NCI-H146 treated with DMSO at 0.1 percent for 48 hours (cell line): ENCODE data around the gene CASR.

Source experiments
- DNase-seq: peaks from one replicate; lab custom pipeline; 2025; ENCODE audit not compliant: unreplicated experiment; lab: John Stamatoyannopoulos, UW

CASR gene

GRCh38 chr3:122258757-122259371 lies 75.4 kb downstream of the CASR start:
- no peak for DNase-seq

- no peak for DNase-seq
These were observed 76.7 kb downstream of the CASR start for GRCh38 chr3:122260206-122260605.

- DNase-seq: no peak
These were observed 79.6 kb downstream of the CASR start for GRCh38 chr3:122263058-122263457.

GRCh38 chr3:122263974-122264588 lies 80.6 kb downstream of the CASR start:
- no peak for DNase-seq

GRCh38 chr3:122265957-122266356 lies 82.5 kb downstream of the CASR start:
- no peak for DNase-seq

GRCh38 chr3:122268257-122269024 lies 85.0 kb downstream of the CASR start:
- DNase-seq: no peak

- DNase-seq: no peak
These were observed 85.6 kb downstream of the CASR start for GRCh38 chr3:122269045-122269444.

GRCh38 chr3:122271246-122271898 lies 87.9 kb downstream of the CASR start:
- DNase-seq: no peak

GRCh38 chr3:122272879-122273278 lies 89.4 kb downstream of the CASR start:
- DNase-seq: no peak

GRCh38 chr3:122273498-122273897 lies 90.0 kb downstream of the CASR start:
- no peak for DNase-seq

- DNase-seq: no peak
These were observed 98.4 kb downstream of the CASR start for GRCh38 chr3:122281891-122282290.

GRCh38 chr3:122283796-122284445 lies 100.5 kb downstream of the CASR start:
- no peak for DNase-seq

- DNase-seq: no peak
These were observed 101.0 kb downstream of the CASR start for GRCh38 chr3:122284486-122284885.

GRCh38 chr3:122294359-122294758 lies 110.9 kb downstream of the CASR start:
- DNase-seq: no peak

GRCh38 chr3:122295266-122296062 lies 112.0 kb downstream of the CASR start:
- DNase-seq: no peak

GRCh38 chr3:122298239-122298638 lies 114.8 kb downstream of the CASR start:
- no peak for DNase-seq

GRCh38 chr3:122299215-122299614 lies 115.7 kb downstream of the CASR start:
- DNase-seq: no peak

- no peak for DNase-seq
These were observed 116.5 kb downstream of the CASR start for GRCh38 chr3:122299872-122300460.

GRCh38 chr3:122301063-122301462 lies 117.6 kb downstream of the CASR start:
- no peak for DNase-seq
